Measurements from ENCODE around the gene SYNGAP1.

Gene SYNGAP1

GRCh38 chr6:33446356-33446755 lies 26.5 kb downstream of the SYNGAP1 start:
- Histone ChIP-seq H3K4me1 (ENCODE audit: insufficient read depth, low read length) (no peaks in the 10 kb centered on the region), H3K9ac (ENCODE audit: low read depth, low read length) (no peak overlapping the region), H3K36me3 (ENCODE audit: insufficient read depth, low read length) (peaks cover 35% of the 10 kb centered on the region), H3K9me3 (ENCODE audit: control insufficient read depth, insufficient read depth, low read length) (no peaks in the 10 kb centered on the region)

- peaks cover 25% of the 10 kb centered on the region for H3K36me3 ChIP-seq (ENCODE audit: insufficient read depth, low read length)
- no peak overlapping the region for H3K9ac ChIP-seq (ENCODE audit: low read depth, low read length)
- no peaks in the 10 kb centered on the region for H3K9me3 ChIP-seq (ENCODE audit: control insufficient read depth, insufficient read depth, low read length)
- no peaks in the 10 kb centered on the region; the same call in 1 of the 2 replicates for H3K4me1 ChIP-seq (ENCODE audit: insufficient read depth, low read length)
Measured at GRCh38 chr6:33450434-33450833, 30.6 kb downstream of the SYNGAP1 start.

GRCh38 chr6:33451606-33452005 lies 31.7 kb downstream of the SYNGAP1 start:
- Histone ChIP-seq H3K4me1 (ENCODE audit: insufficient read depth, low read length) (no peaks in the 10 kb centered on the region; the same call in 1 of the 2 replicates), H3K9ac (ENCODE audit: low read depth, low read length) (no peak overlapping the region), H3K36me3 (ENCODE audit: insufficient read depth, low read length) (peaks cover 30% of the 10 kb centered on the region), H3K9me3 (ENCODE audit: control insufficient read depth, insufficient read depth, low read length) (no peaks in the 10 kb centered on the region)

GRCh38 chr6:33452496-33452895 lies 32.6 kb downstream of the SYNGAP1 start:
- Histone ChIP-seq H3K4me1 (ENCODE audit: insufficient read depth, low read length) (no peaks in the 10 kb centered on the region; the same call in 1 of the 2 replicates), H3K9ac (ENCODE audit: low read depth, low read length) (no peak overlapping the region), H3K36me3 (ENCODE audit: insufficient read depth, low read length) (peaks cover 24% of the 10 kb centered on the region), H3K9me3 (ENCODE audit: control insufficient read depth, insufficient read depth, low read length) (no peaks in the 10 kb centered on the region)

- Histone ChIP-seq H3K36me3 (ENCODE audit: insufficient read depth, low read length) (peaks cover 15% of the 10 kb centered on the region), H3K9ac (ENCODE audit: low read depth, low read length) (peak overlapping the region; percentile 81; the same call in 1 of the 2 replicates), H3K4me1 (ENCODE audit: insufficient read depth, low read length) (no peaks in the 10 kb centered on the region; the same call in 1 of the 2 replicates), H3K9me3 (ENCODE audit: control insufficient read depth, insufficient read depth, low read length) (no peaks in the 10 kb centered on the region)
Measured at GRCh38 chr6:33453393-33454008, 33.6 kb downstream of the SYNGAP1 start.

GRCh38 chr6:33454009-33454946 lies 34.4 kb downstream of the SYNGAP1 start, which contains the start of gene ZBTB9:
Gene ZBTB9, plus strand, starts transcription at chr6:33454576. Its CDS starts 525 bp downstream, at chr6:33455101.
- H3K9ac ChIP-seq (ENCODE audit: low read depth, low read length), result peak within 1 kb of the TSS; percentile 81
- peaks cover 10% of the 10 kb centered on the region for H3K36me3 ChIP-seq (ENCODE audit: insufficient read depth, low read length)
- no peaks in the 10 kb centered on the region for H3K9me3 ChIP-seq (ENCODE audit: control insufficient read depth, insufficient read depth, low read length)
- H3K4me1 ChIP-seq (ENCODE audit: insufficient read depth, low read length), result no peaks in the 10 kb centered on the region; the same call in 1 of the 2 replicates

GRCh38 chr6:33455051-33455450 lies 35.2 kb downstream of the SYNGAP1 start:
- Histone ChIP-seq H3K4me1 (ENCODE audit: insufficient read depth, low read length) (no peaks in the 10 kb centered on the region; the same call in 1 of the 2 replicates), H3K36me3 (ENCODE audit: insufficient read depth, low read length) (peaks cover 7% of the 10 kb centered on the region), H3K9ac (ENCODE audit: low read depth, low read length) (peak overlapping the region; percentile 81), H3K9me3 (ENCODE audit: control insufficient read depth, insufficient read depth, low read length) (no peaks in the 10 kb centered on the region)

GRCh38 chr6:33456156-33456555 lies 36.3 kb downstream of the SYNGAP1 start:
- no peak overlapping the region for H3K9ac ChIP-seq (ENCODE audit: low read depth, low read length)
- peaks cover 5% of the 10 kb centered on the region; the same call in 1 of the 2 replicates for H3K36me3 ChIP-seq (ENCODE audit: insufficient read depth, low read length)
- no peaks in the 10 kb centered on the region for H3K9me3 ChIP-seq (ENCODE audit: control insufficient read depth, insufficient read depth, low read length)
- no peaks in the 10 kb centered on the region; the same call in 1 of the 2 replicates for H3K4me1 ChIP-seq (ENCODE audit: insufficient read depth, low read length)

GRCh38 chr6:33458676-33459075 lies 38.8 kb downstream of the SYNGAP1 start:
- no peaks in the 10 kb centered on the region; the same call in 1 of the 2 replicates for H3K4me1 ChIP-seq (ENCODE audit: insufficient read depth, low read length)
- H3K9ac ChIP-seq (ENCODE audit: low read depth, low read length), result no peak overlapping the region
- H3K36me3 ChIP-seq (ENCODE audit: insufficient read depth, low read length), result peaks cover 5% of the 10 kb centered on the region; the same call in 1 of the 2 replicates
- H3K9me3 ChIP-seq (ENCODE audit: control insufficient read depth, insufficient read depth, low read length), result no peaks in the 10 kb centered on the region

- Histone ChIP-seq H3K4me1 (ENCODE audit: insufficient read depth, low read length) (no peaks in the 10 kb centered on the region; the same call in 1 of the 2 replicates), H3K9ac (ENCODE audit: low read depth, low read length) (no peak overlapping the region), H3K36me3 (ENCODE audit: insufficient read depth, low read length) (peaks cover 5% of the 10 kb centered on the region; the same call in 1 of the 2 replicates), H3K9me3 (ENCODE audit: control insufficient read depth, insufficient read depth, low read length) (no peaks in the 10 kb centered on the region)
Measured at GRCh38 chr6:33459226-33459625, 39.4 kb downstream of the SYNGAP1 start.

- Histone ChIP-seq H3K9me3 (ENCODE audit: control insufficient read depth, insufficient read depth, low read length) (no peaks in the 10 kb centered on the region; the same call in 1 of the 2 replicates), H3K9ac (ENCODE audit: low read depth, low read length) (no peak overlapping the region), H3K4me1 (ENCODE audit: insufficient read depth, low read length) (no peaks in the 10 kb centered on the region), H3K36me3 (ENCODE audit: insufficient read depth, low read length) (no peaks in the 10 kb centered on the region)
Measured at GRCh38 chr6:33466075-33466735, 46.3 kb downstream of the SYNGAP1 start.

- Histone ChIP-seq H3K9ac (ENCODE audit: low read depth, low read length) (no peak overlapping the region), H3K4me1 (ENCODE audit: insufficient read depth, low read length) (no peaks in the 10 kb centered on the region)
Measured at GRCh38 chr6:33467091-33467490, 47.2 kb downstream of the SYNGAP1 start.

GRCh38 chr6:33469661-33470060 lies 49.8 kb downstream of the SYNGAP1 start:
- Histone ChIP-seq H3K9me3 (ENCODE audit: control insufficient read depth, insufficient read depth, low read length) (no peaks in the 10 kb centered on the region; the same call in 1 of the 2 replicates), H3K9ac (ENCODE audit: low read depth, low read length) (no peak overlapping the region), H3K4me1 (ENCODE audit: insufficient read depth, low read length) (no peaks in the 10 kb centered on the region), H3K36me3 (ENCODE audit: insufficient read depth, low read length) (no peaks in the 10 kb centered on the region)

More at GRCh38 chr6:33467091-33467490, 47.2 kb downstream of the SYNGAP1 start:
- Histone ChIP-seq H3K36me3 (ENCODE audit: insufficient read depth, low read length) (no peaks in the 10 kb centered on the region), H3K9me3 (ENCODE audit: control insufficient read depth, insufficient read depth, low read length) (no peaks in the 10 kb centered on the region; the same call in 1 of the 2 replicates)

GRCh38 chr6:33477864-33478263 lies 58.0 kb downstream of the SYNGAP1 start:
- Histone ChIP-seq H3K36me3 (ENCODE audit: insufficient read depth, low read length) (no peaks in the 10 kb centered on the region), H3K4me1 (ENCODE audit: insufficient read depth, low read length) (no peaks in the 10 kb centered on the region), H3K9ac (ENCODE audit: low read depth, low read length) (no peak overlapping the region), H3K9me3 (ENCODE audit: control insufficient read depth, insufficient read depth, low read length) (no peaks in the 10 kb centered on the region)
